Measurements from ENCODE around the gene OR10P1.

Gene OR10P1

DNA sequence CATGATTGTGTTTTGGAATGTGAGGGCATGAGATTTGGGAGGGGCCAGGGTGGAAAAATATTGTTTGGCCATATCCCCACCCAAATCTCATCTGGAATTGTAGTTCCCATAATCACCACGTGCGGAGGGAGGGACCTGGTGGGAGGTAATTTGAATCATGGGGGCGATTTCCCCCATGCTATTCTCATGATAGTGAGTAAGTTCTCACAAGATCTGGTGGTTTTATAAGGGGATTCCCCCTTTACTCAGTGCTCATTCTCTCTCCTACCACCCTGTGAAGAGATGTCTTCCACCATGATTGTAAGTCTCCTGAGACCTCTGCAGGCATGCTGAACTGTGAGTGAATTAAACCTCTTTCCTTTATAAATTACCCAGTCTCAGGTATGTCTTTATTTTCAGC, 15.7 kb downstream of the OR10P1 start:
- no peak for DNase-seq

- DNase-seq: no peak
Measured at GRCh38 chr12:55653031-55653430, 16.3 kb downstream of the OR10P1 start.

- no peak for DNase-seq
Measured at GRCh38 chr12:55654511-55655214, 18.0 kb downstream of the OR10P1 start.

- DNase-seq: no peak
Measured at GRCh38 chr12:55657212-55657611, 20.5 kb downstream of the OR10P1 start.

- no peak for DNase-seq
Measured at GRCh38 chr12:55658212-55658611, 21.5 kb downstream of the OR10P1 start.

- DNase-seq: no peak
Measured at GRCh38 chr12:55658635-55659391, 22.1 kb downstream of the OR10P1 start.

- DNase-seq: no peak
Measured at GRCh38 chr12:55659486-55660385, 23.0 kb downstream of the OR10P1 start.

GRCh38 chr12:55663391-55663790, 26.7 kb downstream of the OR10P1 start:
- DNase-seq: no peak

DNA sequence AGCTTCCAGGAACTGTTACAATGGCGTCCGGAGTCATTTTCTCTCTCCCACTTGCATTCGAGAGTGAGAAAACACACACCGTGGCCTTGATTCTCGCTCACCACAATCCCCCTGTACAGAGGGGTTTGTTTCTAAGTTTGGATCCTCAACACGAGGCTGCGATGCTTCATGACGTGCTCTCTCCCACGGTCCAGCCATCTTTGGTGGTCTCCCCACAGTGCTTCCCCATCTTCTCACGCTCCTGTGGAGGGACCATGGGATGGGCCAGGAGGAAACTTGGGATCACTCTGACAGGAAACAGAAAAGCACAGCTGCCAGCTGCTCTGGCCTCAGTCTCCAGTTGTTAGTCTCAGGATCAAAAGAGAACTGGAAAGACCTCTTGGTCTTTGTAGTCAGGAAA, 28.1 kb downstream of the OR10P1 start:
- no peak for DNase-seq

- DNase-seq: no peak
Measured at GRCh38 chr12:55666508-55666907, 29.8 kb downstream of the OR10P1 start.

DNA sequence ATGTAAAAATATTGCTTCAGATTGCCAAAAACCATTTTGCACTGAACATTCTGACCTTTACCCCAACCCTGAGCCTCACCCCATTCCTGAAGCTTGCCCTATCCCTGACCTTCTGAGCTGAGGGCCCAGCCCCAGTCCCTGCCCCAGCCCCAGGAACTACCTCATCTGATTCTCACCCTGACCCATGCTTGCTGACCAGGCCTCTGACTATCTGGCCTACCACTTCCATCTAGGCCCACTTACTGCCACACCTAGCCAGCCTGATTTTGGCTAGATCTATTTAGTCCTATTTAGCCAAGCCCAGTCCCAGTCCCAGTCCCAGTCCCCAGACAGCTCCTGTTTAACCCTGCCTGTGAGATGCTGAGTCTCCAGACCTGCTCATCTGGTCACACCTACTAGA, 33.6 kb downstream of the OR10P1 start:
- DNase-seq: no peak

- DNase-seq: no peak
Measured at GRCh38 chr12:55671746-55672145, 35.1 kb downstream of the OR10P1 start.

GRCh38 chr12:55673638-55674037, 36.9 kb downstream of the OR10P1 start:
- DNase-seq: no peak

DNA sequence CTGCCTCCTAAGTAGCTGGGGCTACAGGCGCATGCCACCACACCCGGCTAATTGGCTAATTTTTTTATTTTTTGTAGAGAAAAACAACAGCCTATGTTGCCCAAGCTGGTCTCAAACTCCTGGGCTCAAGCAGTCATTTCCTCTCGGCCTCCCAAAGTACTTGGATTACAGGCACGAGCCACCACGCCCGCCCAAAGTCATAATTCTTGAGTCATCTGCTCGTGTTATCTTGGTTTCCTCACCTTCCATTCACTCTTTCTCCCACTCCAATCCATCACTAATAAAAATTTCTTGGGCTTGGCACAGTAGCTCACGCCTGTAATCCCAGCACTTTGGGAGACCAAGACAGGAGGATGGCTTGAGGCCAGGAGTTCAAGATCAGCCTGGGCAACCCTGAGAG, 39.0 kb downstream of the OR10P1 start:
- DNase-seq: no peak

DNA sequence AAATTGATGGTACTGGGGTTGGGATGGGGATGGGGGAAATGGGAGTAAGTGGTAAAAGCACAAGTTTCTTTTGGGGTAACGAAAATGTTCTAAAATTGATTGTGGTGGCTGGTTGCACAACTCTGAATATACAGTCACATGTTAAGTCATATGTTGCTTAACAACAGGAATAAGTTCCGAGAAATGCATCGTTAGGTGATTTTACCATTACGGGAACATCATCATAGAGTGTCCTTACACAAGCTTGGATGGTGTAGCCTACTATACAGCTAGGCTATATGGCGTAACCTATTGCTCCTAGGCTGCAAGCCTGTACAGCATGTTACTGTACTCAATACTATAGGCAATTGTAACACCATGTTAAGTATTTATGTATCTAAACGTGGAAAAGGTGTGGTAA, 40.0 kb downstream of the OR10P1 start:
- DNase-seq: no peak

DNA sequence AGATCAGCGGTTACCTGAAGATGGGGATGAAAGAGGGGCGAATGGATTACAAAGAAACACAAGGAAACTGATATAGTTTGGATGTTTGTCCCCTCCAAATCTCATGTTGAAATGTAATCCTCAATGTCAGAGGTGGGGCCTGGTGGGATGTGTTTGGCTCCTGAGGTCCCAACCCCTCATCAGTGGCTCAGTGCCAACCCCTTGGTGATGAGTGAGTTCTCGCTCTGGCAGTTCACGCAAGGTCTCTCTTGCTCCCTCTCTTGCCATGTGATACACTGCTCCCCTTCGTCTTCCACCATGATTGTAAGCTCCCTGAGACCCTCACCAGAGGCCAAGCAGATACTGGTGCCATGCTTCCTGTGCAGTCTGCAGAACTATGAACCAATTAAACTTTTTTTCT, 43.0 kb downstream of the OR10P1 start:
- no peak for DNase-seq

GRCh38 chr12:55681142-55682077, 44.7 kb downstream of the OR10P1 start:
- no peak for DNase-seq

DNA sequence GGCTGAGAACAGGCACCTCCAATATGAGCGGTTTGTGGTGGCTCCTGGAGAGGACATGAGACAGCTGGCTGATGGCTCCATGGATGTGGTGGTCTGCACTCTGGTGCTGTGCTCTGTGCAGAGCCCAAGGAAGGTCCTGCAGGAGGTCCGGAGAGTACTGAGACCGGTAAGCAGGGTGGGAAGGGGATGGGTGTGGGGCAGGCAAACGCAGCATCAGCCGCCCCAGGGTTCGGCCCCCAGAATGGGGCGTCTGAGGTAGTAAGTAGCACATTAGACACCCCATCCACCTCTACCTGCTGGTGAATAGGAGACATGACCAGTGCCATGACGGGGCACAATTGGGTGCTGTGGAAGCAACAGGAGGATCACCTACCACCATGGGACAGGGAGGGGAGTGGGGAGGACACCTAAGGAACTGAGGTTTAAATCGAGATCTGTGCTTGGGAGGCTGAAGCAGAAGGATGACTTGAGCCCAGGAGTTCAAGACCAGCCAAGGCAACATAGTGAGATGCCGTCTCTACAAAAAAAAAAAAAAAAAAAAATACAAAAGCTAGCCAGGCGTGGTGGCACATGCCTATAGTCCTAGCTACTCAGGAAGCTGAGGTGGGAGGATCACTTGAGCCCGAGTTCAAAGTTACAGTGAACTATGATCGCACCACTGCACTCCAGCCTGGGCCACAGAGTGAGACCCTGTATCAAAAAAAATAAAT, 45.5 kb downstream of the OR10P1 start:
- DNase-seq: no peak

- no peak for DNase-seq
Measured at GRCh38 chr12:55683676-55684075, 47.0 kb downstream of the OR10P1 start.

DNA sequence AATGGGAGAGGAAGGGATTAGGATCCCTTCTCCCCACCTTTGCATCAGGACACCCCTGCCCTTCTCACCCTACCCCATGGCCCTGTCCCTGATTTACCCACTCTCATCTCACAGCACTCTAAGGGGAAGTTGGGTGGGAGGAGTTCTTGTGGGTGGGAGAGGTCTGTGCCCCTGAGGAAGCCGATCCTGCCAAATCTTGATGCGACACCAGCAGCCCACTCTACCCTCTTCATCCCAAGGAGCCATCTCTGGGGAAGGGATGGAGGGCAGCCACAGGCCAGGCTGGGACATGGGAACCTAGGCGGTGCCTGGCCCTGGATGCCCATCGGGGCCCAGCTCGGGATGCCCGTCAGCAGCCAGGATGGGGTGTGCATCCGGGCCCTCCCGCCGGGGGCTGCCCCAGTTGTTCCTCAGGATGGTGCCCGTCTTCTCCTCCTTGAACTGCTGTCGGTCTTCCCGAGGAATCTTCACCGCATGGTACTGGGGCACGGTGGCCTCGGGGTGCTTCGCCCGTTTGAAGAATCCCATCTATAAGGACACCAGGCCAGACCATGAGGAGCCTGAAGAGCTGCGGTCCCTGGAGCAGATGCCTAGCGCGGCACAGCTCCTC, 48.2 kb downstream of the OR10P1 start:
- no peak for DNase-seq

DNA sequence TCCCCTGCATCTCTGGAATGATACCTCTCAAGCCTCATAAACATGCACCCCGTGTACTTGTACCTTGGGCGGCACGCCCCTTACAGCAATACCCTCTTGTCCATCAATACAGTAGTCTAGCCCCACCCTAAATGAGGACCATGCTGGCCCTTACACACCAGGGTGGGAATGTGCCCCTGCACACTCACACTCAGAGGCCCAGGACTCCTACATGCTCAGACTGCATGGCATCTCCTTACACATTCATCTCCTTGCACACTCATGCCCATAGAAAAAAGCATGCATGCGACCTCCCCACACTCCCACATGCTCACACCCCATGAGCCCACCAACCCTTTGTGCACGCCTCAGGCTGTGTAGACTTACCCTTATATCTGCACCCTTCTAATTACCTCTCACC, 49.0 kb downstream of the OR10P1 start:
- no peak for DNase-seq
